GM04504 (cell line): ENCODE results near the gene RRN3.
"Not testable (repeated sequence)": the region's sequence is repeated elsewhere in the genome, so short reads cannot be mapped to it uniquely, and the experiment has no call there.

Experiments used
- DNase-seq: peaks from one replicate; pipeline ENCODE4 v3.0.0-alpha.2; 2012; ENCODE audit warnings: low read depth

The RRN3 gene

DNA sequence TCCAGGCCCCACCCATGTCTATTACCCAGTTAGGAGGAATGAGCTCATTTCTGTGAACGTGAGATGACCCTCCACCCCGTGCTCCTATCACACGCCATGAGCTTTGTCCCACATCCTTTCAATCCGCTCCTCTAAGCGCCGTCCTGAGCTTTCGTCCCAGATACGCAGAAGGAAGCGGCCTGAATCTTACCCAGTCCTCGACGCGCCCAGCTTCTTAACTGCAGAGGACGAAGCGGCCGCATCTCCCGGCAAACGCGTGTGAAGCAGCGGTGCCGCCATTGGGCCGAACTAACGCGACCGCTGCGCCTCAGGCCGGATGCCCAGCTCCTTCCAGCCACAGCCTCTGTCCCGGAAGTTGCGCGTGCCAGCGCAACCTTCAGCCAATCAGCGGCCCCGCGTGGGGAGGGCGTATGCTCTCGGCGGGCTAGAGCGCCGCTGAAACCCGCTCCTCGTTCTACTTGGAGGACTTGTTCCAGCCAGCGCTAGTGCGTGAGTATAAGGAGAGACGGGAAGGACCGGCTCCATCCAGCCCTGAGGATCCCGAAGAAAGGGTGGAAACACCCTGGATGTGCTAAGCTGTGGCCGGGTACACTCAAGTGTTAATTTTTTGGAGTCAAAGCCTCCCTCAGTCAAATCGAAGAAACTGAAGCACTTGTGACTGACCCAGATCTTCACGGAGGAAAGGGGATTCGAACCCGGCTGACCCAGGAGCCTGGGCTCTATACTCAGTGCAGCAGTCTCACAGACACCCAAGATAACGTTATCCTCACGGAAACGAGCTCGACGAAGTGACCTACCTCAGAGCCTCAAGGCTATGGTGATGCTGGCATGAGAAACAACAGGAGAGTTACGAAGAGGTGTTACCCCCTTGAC is at the start of gene RRN3:
RRN3 (minus strand) TSS at position 318 of the 873 bp plus-strand sequence; CDS start at position 279, 39 bp downstream.
- DNase-seq: peak; percentile 87

DNA sequence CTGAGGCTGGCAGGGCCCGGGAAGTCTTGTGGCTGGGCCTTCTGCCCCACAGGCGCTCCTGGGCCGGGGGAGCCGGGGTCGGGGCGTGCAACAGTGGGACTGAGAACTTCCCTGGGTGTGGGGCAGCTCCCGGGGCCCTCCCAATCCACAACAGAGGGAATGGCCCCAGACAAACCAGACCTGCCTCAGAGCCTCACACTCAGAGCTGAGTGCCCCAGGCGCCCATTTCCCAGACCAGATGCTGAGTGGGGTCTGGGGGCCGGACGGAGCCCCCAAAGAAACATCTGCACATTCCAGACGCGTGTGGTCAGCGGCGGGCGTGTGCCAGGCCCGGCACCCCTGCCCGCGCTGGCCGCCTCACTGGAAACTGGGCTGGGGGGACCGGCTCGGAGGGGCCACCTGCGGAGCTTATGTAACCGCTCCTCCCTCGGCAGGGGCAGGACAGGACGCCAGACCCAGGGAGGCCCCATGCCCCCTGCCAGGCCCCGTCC is 49.6 kb upstream of the RRN3 start:
- not testable (repeated sequence) for DNase-seq

GRCh38 chr16:15142891-15143600 is 49.0 kb upstream of the RRN3 start:
- not testable (repeated sequence) for DNase-seq

DNA sequence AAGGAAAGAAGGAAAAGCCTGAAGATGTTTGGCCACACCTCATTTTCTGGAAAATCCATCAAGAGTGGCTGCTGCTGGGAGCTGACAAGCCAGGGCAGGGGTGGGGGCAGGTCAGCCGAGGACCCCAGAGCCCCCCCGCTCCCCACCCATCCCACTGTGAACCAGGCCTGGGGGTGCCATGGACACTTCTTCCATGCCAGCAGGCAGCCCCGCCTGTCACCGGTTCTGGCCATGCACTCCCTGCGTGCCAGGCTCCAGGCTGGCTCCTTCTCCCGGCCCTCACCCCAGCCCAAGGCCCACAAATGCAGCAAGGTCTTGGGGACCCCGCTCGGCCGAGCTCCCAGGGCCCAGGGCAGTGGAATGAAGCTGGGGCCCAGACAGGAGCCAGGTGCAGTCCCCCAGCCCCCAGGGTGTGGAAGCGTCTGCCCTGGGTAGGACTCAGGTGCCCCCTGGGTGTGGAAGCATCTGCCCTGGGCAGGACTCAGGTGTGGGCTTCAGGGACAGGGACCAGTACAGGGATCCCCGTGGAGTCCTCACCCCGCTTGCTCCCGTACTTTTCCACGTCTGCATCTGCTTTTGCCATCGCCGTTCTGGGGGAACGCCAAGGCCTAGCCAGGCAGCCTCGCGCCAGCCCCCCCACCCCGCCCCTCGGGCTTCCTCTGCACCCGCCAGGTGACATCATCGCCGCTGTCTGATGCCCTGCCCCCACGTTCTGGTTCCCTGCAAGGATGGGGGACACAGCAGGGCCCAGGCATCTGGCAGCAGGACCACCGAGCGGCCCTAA is 48.2 kb upstream of the RRN3 start:
- DNase-seq: not testable (repeated sequence)

DNA sequence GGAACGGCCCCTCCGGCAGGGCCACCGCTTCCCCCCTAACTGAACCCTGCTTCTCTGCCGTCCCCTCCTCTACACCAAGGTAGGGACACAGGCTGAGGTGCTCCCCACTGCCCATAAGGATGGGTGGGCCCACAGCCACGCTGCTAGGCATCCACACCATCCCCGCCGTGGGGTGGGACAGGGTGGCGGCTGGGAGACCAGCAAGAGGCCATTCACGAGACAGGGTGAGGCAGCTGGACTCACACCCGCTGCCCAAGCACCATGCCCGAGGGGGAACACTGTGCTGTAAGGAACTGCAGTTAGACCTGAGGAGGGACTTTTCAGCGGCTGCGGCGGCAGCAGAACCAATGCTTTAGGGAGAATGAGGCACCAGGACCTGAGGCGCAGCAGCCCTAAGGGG is 47.5 kb upstream of the RRN3 start:
- DNase-seq: no peak

DNA sequence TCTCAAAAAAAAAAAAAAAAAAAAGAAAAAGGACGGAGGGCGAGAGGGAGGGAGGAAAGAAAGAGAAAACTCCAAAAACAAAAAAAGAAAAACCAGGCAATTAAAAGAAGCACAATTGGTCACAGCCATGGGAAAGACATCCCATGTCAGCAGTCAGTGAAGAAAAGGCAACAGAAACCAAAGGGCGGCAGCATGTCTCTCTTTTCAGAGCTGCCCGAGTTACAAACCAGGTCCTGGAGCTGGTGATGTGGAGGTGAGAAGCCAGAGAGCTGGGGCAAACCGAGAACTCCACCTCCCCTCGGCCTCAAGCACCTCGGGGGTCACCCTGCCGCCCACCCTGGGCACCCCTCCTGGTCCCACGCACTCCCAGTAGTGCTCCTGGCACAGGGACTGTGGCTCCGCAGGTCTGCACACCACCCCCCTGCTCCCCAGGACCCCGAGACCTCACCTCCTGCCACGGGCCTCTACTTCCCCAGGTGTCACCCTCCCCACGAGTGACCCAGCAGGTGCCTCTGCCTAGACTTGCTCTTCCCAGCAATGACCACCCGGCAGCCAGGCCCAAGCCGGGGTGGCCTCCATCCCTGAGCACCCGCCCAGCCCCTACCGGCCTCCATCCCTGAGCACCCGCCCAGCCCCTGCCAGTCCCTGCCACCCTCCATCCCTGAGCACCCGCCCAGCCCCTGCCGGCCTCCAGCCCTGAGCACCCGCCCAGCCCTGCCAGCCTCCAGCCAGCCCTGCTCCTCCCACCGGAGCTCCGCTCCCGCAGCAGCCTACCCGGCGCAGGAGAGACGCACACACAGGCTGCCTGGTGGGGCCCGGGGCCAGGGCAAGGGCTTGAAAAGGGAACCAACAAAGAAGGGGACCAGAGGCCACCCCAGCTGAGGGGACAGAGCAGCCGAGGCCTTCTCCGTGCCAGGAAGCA is 46.6 kb upstream of the RRN3 start:
- DNase-seq: not testable (repeated sequence)

GRCh38 chr16:15137514-15137913 is 43.4 kb upstream of the RRN3 start:
- not testable (repeated sequence) for DNase-seq

- not testable (repeated sequence) for DNase-seq
Observed at GRCh38 chr16:15135483-15136360, 41.6 kb upstream of the RRN3 start.

DNA sequence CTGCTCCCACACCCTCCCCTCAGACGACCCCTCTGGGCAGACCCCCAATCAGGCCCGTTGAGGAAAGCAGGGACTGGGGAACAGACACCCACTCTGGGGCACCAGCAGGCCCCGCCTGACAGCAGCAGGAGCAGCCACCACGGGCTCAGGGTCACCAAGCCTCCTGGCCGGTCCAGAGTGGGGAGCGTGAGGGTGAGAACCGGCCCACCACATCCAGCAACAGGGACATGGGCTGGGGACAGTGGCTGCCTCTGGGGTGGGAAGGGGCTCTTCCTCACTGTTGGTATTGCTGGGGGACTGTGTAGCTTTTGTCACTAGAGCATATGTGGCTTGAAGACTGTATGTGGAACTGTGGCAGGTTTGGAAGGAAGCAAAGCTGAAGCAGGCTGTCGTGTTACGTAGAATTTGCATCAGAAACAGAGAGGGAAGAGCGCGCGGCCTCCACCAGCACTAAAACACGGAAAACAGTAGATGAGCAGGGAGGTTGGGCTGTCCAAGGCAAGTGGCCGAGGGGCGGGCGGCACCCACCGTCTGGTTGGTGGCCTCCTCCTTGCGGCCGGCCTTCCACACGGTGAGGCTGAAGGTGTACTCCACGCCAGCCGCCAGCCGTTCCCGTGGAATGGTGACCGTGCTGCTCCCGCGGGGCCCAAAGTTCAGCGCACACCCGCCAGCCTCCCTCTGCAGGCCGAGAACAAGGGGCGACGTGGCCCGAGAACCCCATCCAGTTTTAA is 40.8 kb upstream of the RRN3 start:
- not testable (repeated sequence) for DNase-seq

DNA sequence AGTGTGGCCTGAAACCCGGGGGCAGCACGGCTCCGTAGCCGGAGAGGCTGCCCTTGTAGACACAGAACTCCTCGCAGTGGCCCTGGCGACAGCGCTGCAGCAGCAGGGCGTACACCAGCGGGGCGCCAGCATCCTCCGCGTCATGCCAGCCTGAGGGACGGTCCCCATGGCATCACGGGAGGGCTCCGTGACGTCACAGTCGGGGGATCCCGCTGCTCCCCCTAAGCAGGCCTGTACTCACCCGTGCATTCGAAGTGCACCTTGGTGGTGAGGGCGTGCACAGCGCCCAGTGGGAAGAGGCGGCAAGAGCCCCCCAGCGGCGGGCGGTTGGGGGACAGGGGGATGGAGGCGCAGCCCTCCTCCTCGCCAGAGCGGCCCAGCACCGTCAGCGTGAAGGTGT is 39.5 kb upstream of the RRN3 start:
- not testable (repeated sequence) for DNase-seq

GRCh38 chr16:15132719-15133428 is 38.8 kb upstream of the RRN3 start:
- not testable (repeated sequence) for DNase-seq

DNA sequence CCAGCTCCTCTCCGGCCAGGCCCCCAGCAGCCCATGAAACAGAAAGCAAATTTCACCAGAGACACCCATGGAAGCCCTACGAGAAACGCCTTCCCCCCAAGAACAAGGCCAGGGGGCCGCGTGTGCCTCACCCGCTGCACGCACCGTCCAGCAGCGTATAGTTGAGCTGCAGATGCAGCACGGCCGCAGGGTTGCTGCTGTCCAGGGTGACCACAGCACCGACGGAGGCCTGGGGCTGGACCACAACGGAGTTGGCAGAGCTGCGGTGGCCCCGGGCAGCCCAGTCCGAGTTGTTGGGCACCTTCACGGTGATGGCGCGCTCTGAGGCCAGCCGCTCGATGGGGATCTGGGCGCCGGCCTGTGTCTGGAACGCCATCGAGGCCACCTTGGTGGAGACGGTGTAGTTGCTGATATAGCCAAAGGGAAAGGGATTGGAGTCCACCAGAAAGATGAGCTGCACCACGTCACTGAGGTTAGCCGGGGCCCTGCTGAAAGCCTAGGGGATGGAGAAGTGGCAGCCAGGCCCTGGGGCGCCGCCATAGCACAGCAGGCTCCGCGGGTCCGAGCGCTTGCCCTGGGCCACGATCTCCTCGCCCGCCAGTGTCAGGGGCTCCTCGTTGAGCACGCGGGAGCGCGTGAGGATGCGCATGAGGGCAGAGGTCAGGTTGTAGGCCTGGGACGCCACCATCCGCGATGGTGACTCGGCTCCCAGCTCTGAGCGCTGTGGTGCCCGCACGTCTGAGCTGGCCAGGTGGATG is 37.0 kb upstream of the RRN3 start:
- DNase-seq: not testable (repeated sequence)

GRCh38 chr16:15130256-15130932 is 36.3 kb upstream of the RRN3 start:
- DNase-seq: not testable (repeated sequence)

- DNase-seq: not testable (repeated sequence)
Observed at GRCh38 chr16:15127641-15128425, 33.8 kb upstream of the RRN3 start.

DNA sequence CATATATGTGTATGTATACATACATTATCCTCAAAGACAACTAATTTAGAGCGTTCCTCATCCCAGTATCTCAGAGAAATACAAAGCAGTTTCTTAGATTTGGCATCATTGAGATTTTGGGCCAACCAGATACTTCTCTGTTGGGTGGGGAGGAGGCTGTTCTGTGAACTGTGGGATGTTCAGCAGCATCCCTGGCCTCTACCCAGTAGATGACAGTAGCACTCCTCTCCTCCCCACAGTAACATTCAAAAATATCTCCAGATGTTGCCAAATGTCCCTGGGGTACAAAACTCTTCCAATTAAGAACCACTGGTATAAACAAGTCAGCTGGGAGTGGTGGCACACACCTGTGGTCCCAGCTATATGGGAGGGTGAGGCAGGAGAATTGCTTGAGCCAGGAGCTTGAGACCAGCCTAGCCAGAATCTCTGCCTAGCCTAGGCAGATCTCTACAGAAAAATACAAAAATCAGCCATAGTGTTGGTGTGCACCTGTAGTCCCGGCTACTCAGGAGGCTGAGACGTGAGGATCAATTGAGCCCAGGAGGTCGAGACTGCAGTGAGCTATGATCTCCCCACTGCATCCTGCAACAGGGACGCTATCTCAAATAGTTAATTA is 6.4 kb upstream of the RRN3 start:
- DNase-seq: not testable (repeated sequence)

GRCh38 chr16:15099366-15099909 is 5.4 kb upstream of the RRN3 start:
- DNase-seq: not testable (repeated sequence)
